ENCODE measurements around the gene SWAP70. TPM values are rescaled to one million over a fixed set of nuclear protein-coding genes. Genes with fewer than 3 reads are reported as not detected.

Gene SWAP70
- total and polyA plus RNA-seq, 9 of the 15 experiments (the other 6 are each of a cell fraction or from before 2014, with no cell fraction given): 1.7 to 4.9 (median 3.9) TPM

DNA sequence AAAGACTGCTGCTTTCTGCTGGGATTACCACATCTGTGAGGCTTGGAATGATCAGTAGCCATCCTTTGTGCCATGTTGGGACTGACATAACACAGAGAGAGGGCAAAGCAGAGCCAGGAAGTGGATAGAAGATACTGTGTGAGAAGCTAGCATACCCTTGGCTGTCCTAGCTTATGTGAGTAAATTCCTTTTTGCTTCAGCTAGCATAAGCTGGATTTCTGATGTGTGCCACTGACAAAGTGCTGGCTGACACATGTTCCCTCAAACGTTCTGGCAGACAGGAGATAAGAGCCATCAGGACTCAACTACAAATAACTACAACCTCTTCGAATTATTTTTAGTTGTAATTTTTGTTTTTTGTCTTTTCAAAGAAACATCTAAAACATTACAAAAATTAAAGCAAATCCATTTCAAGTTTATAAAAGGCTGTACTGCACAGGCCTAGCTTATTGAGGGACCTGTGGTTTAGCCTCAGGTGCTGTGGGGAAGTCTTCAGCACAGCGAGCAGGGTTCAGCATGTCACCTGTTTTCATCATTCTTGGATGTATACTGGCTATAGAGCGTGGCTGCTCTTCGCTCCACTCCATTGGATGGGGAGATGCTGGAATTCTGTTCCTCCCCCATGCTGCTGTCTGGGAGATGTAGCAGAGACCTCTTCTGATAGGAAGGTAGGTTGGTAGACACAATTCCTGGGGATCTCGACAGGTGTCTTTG, 120.9 kb downstream of the SWAP70 start (continued):
- TF ChIP-seq NCOA2 (IDR thresholded peaks at IDR 0.05; ENCODE audit: partially characterized antibody in 2 of 2) (no peak), LEF1 (IDR thresholded peaks at IDR 0.05) (peak; percentile 24; the same call in 1 of the 2 replicates), GATA2 (CRISPR knock-in tag; IDR thresholded peaks at IDR 0.05) (peak; percentile 52; the same call in 1 of the 2 replicates), ADNP (tag; IDR thresholded peaks at IDR 0.05) (no peak), POLR2AphosphoS5 (IDR thresholded peaks at IDR 0.05; ENCODE audit: control insufficient read depth, insufficient read depth, low read depth, low read length) (peak; percentile 43; the same call in 1 of the 2 replicates), ZNF57 (CRISPR knock-in tag; IDR thresholded peaks at IDR 0.05) (no peak), ZNF561 (CRISPR knock-in tag; conservative IDR thresholded peaks at IDR 0.05) (no peak)
- TF ChIP-seq, protein P1, sequence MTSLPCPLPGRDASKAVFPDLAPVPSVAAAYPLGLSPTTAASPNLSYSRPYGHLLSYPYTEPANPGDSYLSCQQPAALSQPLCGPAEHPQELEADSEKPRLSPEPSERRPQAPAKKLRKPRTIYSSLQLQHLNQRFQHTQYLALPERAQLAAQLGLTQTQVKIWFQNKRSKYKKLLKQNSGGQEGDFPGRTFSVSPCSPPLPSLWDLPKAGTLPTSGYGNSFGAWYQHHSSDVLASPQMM (CRISPR knock-in tag; IDR thresholded peaks at IDR 0.05): no peak

DNA sequence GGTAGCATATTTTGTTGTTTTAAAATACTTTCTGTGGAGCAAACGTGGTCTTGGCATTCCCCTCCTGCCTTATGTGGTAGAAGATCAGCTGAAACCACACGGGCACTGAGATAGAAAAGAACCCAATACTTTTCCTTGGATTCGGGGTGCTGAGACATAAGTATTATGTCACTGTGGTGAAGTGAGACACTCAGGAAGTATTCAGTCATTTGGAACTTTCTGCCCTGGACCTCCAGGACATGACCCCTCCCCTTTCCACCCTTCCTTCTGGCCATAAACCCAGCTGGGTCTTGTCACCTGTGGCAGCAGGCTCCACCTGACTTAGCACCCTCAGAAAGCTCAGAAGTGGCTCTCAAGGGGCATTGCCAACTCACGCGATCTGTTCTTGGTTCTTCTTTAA, 123.4 kb downstream of the SWAP70 start:
- 81% methylated on average over 5 of the region's 5 CpGs for WGBS (ENCODE audit: insufficient coverage, low coverage, missing lambda C conversion rate)
- H3K4me1 ChIP-seq (replicated peaks in 1 of 2; ENCODE audit: control insufficient read depth in 2 of 2, insufficient read depth in 2 of 2, low read length in 2 of 2): peaks cover 7 to 40% of the 10 kb centered on the region in 2 experiments; a peak in 2 of 5 replicates
- no peaks in the 10 kb centered on the region for H3K9me3 ChIP-seq (replicated peaks; ENCODE audit: control insufficient read depth, insufficient read depth, low read depth, low read length)
- CTCF ChIA-PET (ENCODE audit: low intra/inter-chr PET ratio): no interaction called here
- no peak overlapping the region for H3K4me3 ChIP-seq
- intact Hi-C loops (cut with micrococcal nuclease) (no loop called here), in situ Hi-C loops (cut with MboI) (no loop called here)
- H3K9ac ChIP-seq (ENCODE audit: insufficient read depth in 1 of 2, low read depth in 2 of 2, low read length in 2 of 2): no peak overlapping the region
- BruUV-seq (replicated peaks): no TSS peak
- no peaks in the 10 kb centered on the region for H3K27me3 ChIP-seq (ENCODE audit: control insufficient read depth in 2 of 2, insufficient read depth in 2 of 2, low read length in 2 of 2)
- H2AFZ ChIP-seq (ENCODE audit: low read depth, low read length): no peak overlapping the region
- no peaks in the 10 kb centered on the region for H3K79me2 ChIP-seq (ENCODE audit: control insufficient read depth, insufficient read depth, low read length)
- no peak overlapping the region for H3K4me2 ChIP-seq (ENCODE audit: insufficient read depth, low read length)
- DNase-seq (ENCODE audit: extremely low read depth in 1 of 4, low spot score in 3 of 4) (no peak), FAIRE-seq (no peak), ATAC-seq (no peak)
- H3K9me1 ChIP-seq (ENCODE audit: control insufficient read depth, insufficient read depth, low read length): no peaks in the 10 kb centered on the region
- no peak overlapping the region for H3K27ac ChIP-seq (ENCODE audit: extremely low read depth, low read depth, low read length)
- no peaks in the 10 kb centered on the region for H3K36me3 ChIP-seq (ENCODE audit: control insufficient read depth, insufficient read depth, low read length)
- H4K20me1 ChIP-seq (replicated peaks; ENCODE audit: control insufficient read depth, insufficient read depth, low read length): no peaks in the 10 kb centered on the region
- TF ChIP-seq, protein P2, sequence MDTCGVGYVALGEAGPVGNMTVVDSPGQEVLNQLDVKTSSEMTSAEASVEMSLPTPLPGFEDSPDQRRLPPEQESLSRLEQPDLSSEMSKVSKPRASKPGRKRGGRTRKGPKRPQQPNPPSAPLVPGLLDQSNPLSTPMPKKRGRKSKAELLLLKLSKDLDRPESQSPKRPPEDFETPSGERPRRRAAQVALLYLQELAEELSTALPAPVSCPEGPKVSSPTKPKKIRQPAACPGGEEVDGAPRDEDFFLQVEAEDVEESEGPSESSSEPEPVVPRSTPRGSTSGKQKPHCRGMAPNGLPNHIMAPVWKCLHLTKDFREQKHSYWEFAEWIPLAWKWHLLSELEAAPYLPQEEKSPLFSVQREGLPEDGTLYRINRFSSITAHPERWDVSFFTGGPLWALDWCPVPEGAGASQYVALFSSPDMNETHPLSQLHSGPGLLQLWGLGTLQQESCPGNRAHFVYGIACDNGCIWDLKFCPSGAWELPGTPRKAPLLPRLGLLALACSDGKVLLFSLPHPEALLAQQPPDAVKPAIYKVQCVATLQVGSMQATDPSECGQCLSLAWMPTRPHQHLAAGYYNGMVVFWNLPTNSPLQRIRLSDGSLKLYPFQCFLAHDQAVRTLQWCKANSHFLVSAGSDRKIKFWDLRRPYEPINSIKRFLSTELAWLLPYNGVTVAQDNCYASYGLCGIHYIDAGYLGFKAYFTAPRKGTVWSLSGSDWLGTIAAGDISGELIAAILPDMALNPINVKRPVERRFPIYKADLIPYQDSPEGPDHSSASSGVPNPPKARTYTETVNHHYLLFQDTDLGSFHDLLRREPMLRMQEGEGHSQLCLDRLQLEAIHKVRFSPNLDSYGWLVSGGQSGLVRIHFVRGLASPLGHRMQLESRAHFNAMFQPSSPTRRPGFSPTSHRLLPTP (IDR thresholded peaks at IDR 0.05; ENCODE audit: borderline replicate concordance, extremely low read depth, insufficient read length): no peak
- no peak for TF ChIP-seq RBM14 (IDR thresholded peaks at IDR 0.05; ENCODE audit: borderline replicate concordance, insufficient read depth, low read depth, low read length)
- no peak for TF ChIP-seq ZKSCAN8 (CRISPR knock-in tag; IDR thresholded peaks at IDR 0.05)
- no peak for TF ChIP-seq ZNF589 (CRISPR knock-in tag; IDR thresholded peaks at IDR 0.05; ENCODE audit: low read depth)
- no peak for TF ChIP-seq FUS (optimal IDR thresholded peaks at IDR 0.05; ENCODE audit: low read depth, low read length)
- TF ChIP-seq ERF (CRISPR knock-in tag; IDR thresholded peaks at IDR 0.05): no peak
- no peak for TF ChIP-seq PHB2 (IDR thresholded peaks at IDR 0.05; ENCODE audit: low read depth)
- TF ChIP-seq RBM34 (IDR thresholded peaks at IDR 0.05; ENCODE audit: borderline replicate concordance, insufficient read depth, low read length): no peak
- TF ChIP-seq NCOA2 (IDR thresholded peaks at IDR 0.05; ENCODE audit: partially characterized antibody in 2 of 2): no peak
- POLR2A ChIA-PET: interaction anchor here (1.0 to 2.3 kb wide), 2 partner anchors 10 to 210 kb away, joined by 3 to 8 read pairs; no protein-coding TSS in a partner anchor

Data from K562 (cell line).